Thoracic aorta (tissue), 2 donors: Measurements from ENCODE around the gene YBX2. TPM values are rescaled to one million over a fixed set of nuclear protein-coding genes. Genes with fewer than 3 reads are reported as not detected.

Source experiments
- ATAC-seq: fragments of 150-250 bp; one replicate; pipeline ENCODE4 v1.8.0; 2017; ENCODE audit warnings: low read depth; ENCODE audit not compliant: insufficient number of reproducible peaks, low FRiP score
- DNase-seq: peaks from one replicate; pipeline ENCODE4 v3.0.0-alpha.2; 2020; ENCODE audit warnings: low spot score
- H3K27ac ChIP-seq, 2 donors: fragments of 200-600 bp; sonication (generic); 1 replicate in 1 of 2; 2 replicates in 1 of 2; pipeline ENCODE4 v1.5.1; 2016; ENCODE audit warnings: mild to moderate bottlenecking in 2 of 2, moderate library complexity in 2 of 2
- H3K27me3 ChIP-seq: fragments of 200-600 bp; sonication (generic); replicated peaks from 2 replicates; pipeline ENCODE4 v1.6.0; 2016; ENCODE audit warnings: mild to moderate bottlenecking; ENCODE audit not compliant: insufficient read depth
- H3K36me3 ChIP-seq: fragments of 200-600 bp; sonication (generic); one replicate; pipeline ENCODE4 v1.5.1; 2016
- H3K4me1 ChIP-seq, 2 donors: fragments of 200-600 bp; sonication (generic); 1 replicate in 1 of 2; 2 replicates in 1 of 2; pipeline versions ENCODE4 v1.5.1 to v1.6.0; 2016; ENCODE audit warnings: low read depth in 2 of 2, mild to moderate bottlenecking in 1 of 2; ENCODE audit not compliant: control insufficient read depth in 1 of 2
- H3K4me3 ChIP-seq: fragments of 200-600 bp; sonication (generic); 2 replicates; pipeline ENCODE4 v1.5.1; 2016; ENCODE audit warnings: mild to moderate bottlenecking
- H3K9me3 ChIP-seq: fragments of 200-600 bp; sonication (generic); 2 replicates; pipeline ENCODE4 v1.5.1; 2016
- CTCF ChIP-seq: fragments of 200-600 bp; sonication (generic); IDR thresholded peaks from one replicate; pipeline ENCODE4 v1.5.1; 2019; ENCODE audit warnings: antibody characterized with exemption
- total RNA-seq, 2 donors: library from RNA; depleted of rRNA; stranded (reverse); fragments of >200 nt; gene quantifications; one replicate each; pipeline versions ENCODE4 v1.1.0 to v1.2.3, GENCODE V29; 2016

YBX2 gene
- total RNA-seq, 2 donors from 2014 or later: not detected

- DNase-seq (peak; percentile 98), ATAC-seq (peak; percentile 97)
- Histone ChIP-seq H3K4me3 (peak within 1 kb of the TSS; percentile 78), H3K36me3 (peaks cover 25% of the 10 kb centered on the region), H3K27me3 (no peaks in the 10 kb centered on the region), H3K9me3 (no peaks in the 10 kb centered on the region), H3K4me1 (peaks cover 12 to 32% of the 10 kb centered on the region in 2 donors), H3K27ac (peak within 1 kb of the TSS; percentile 97 to 98)
- TF ChIP-seq CTCF: no peak
These were observed 12.7 kb upstream of the YBX2 start, which contains the start of gene EIF5A for GRCh38 chr17:7306911-7307685. Gene EIF5A (plus strand): TSS chr17:7307628. CDS start chr17:7309636, 2,008 bp downstream.

GRCh38 chr17:7304179-7304578 is 9.7 kb upstream of the YBX2 start:
- no peak for TF ChIP-seq CTCF
- no peaks in the 10 kb centered on the region for H3K9me3 ChIP-seq
- no peak for DNase-seq
- no peak overlapping the region for H3K27ac ChIP-seq
- H3K36me3 ChIP-seq: no peaks in the 10 kb centered on the region
- H3K27me3 ChIP-seq: no peaks in the 10 kb centered on the region
- H3K4me1 ChIP-seq: peaks cover 2 to 14% of the 10 kb centered on the region in 2 donors
- H3K4me3 ChIP-seq: no peak overlapping the region
- ATAC-seq: no peak

GRCh38 chr17:7296189-7296861 is 1.9 kb upstream of the YBX2 start:
- peak; percentile 96 for TF ChIP-seq CTCF
- ATAC-seq (peak; percentile 53), DNase-seq (no peak)
- Histone ChIP-seq H3K9me3 (no peaks in the 10 kb centered on the region), H3K36me3 (no peaks in the 10 kb centered on the region), H3K4me1 (peaks cover 15 to 34% of the 10 kb centered on the region in 2 donors), H3K27ac (no peak overlapping the region), H3K4me3 (peak overlapping the region; percentile 40), H3K27me3 (peaks cover 5% of the 10 kb centered on the region)

- DNase-seq (no peak), ATAC-seq (no peak)
- Histone ChIP-seq H3K9me3 (no peaks in the 10 kb centered on the region), H3K4me3 (peak overlapping the region; percentile 56), H3K27me3 (peaks cover 5% of the 10 kb centered on the region), H3K27ac (no peak overlapping the region), H3K4me1 (peaks cover 15 to 34% of the 10 kb centered on the region in 2 donors), H3K36me3 (no peaks in the 10 kb centered on the region)
- no peak for TF ChIP-seq CTCF
These were observed 1.1 kb upstream of the YBX2 start for GRCh38 chr17:7295230-7296180.
